OCI-LY3 (cell line): ENCODE results near the gene PRPH2.

ENCODE experiments used
- EZH2phosphoT487 ChIP-seq: fragments of 200-600 bp; shearing (Covaris generic); IDR thresholded peaks from 2 replicates; pipeline ENCODE4 v1.6.1; 2018; ENCODE audit warnings: antibody characterized with exemption, mixed run types, low read depth
- TF ChIP-seq, protein P1 (sequence below): fragments of 200-600, 300-600 bp; sonication (generic); IDR thresholded peaks from 2 replicates; pipeline ENCODE4 v1.5.1; 2014; ENCODE audit warnings: antibody characterized with exemption, low read length, low read depth

- TF ChIP-seq, protein P1, sequence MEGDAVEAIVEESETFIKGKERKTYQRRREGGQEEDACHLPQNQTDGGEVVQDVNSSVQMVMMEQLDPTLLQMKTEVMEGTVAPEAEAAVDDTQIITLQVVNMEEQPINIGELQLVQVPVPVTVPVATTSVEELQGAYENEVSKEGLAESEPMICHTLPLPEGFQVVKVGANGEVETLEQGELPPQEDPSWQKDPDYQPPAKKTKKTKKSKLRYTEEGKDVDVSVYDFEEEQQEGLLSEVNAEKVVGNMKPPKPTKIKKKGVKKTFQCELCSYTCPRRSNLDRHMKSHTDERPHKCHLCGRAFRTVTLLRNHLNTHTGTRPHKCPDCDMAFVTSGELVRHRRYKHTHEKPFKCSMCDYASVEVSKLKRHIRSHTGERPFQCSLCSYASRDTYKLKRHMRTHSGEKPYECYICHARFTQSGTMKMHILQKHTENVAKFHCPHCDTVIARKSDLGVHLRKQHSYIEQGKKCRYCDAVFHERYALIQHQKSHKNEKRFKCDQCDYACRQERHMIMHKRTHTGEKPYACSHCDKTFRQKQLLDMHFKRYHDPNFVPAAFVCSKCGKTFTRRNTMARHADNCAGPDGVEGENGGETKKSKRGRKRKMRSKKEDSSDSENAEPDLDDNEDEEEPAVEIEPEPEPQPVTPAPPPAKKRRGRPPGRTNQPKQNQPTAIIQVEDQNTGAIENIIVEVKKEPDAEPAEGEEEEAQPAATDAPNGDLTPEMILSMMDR: no peak
- TF ChIP-seq EZH2phosphoT487: no peak
These were observed 47.4 kb upstream of the PRPH2 start for GRCh38 chr6:42769836-42770235.
